Activated CD8-positive, alpha-beta memory T cell treated with anti-CD3 and anti-CD28 coated beads, Interleukin-2, amount 50 U/mL, for 4 hours (primary cell): ENCODE measurements around the gene FKRP.
"Not testable (repeated sequence)": the region's sequence is repeated elsewhere in the genome, so short reads cannot be mapped to it uniquely, and the experiment has no call there.

Experiments
- DNase-seq: peaks from one replicate; pipeline ENCODE4 v3.0.0-alpha.2; 2020

Gene FKRP

GRCh38 chr19:46786236-46787039, 40.6 kb downstream of the FKRP start:
- peak; percentile 82 for DNase-seq

- DNase-seq: no peak
Observed at GRCh38 chr19:46787040-46787330, 41.1 kb downstream of the FKRP start.

GRCh38 chr19:46787331-46788261, 41.7 kb downstream of the FKRP start:
- peak; percentile 39 for DNase-seq

- peak; percentile 99 for DNase-seq
Observed at GRCh38 chr19:46788262-46788967, 42.6 kb downstream of the FKRP start, which contains the start of gene SLC1A5. SLC1A5 (minus strand) TSS chr19:46788594; CDS start chr19:46787965, 629 bp downstream.

- DNase-seq: no peak
Observed at GRCh38 chr19:46788968-46789338, 43.1 kb downstream of the FKRP start.

- no peak for DNase-seq
Observed at GRCh38 chr19:46789371-46789770, 43.5 kb downstream of the FKRP start.

GRCh38 chr19:46791944-46792343, 46.1 kb downstream of the FKRP start:
- DNase-seq: no peak

- no peak for DNase-seq
Observed at GRCh38 chr19:46797881-46798280, 52.0 kb downstream of the FKRP start.

GRCh38 chr19:46798713-46799112, 52.9 kb downstream of the FKRP start:
- DNase-seq: no peak

GRCh38 chr19:46802152-46802551, 56.3 kb downstream of the FKRP start:
- DNase-seq: no peak

GRCh38 chr19:46803555-46803954, 57.7 kb downstream of the FKRP start:
- DNase-seq: no peak

GRCh38 chr19:46804432-46804831, 58.6 kb downstream of the FKRP start:
- not testable (repeated sequence) for DNase-seq

GRCh38 chr19:46806656-46807055, 60.8 kb downstream of the FKRP start:
- DNase-seq: no peak
